Stomach (tissue), 9 donors: Measurements from ENCODE around the gene MLXIPL. TPM values are rescaled to one million over a fixed set of nuclear protein-coding genes. Genes with fewer than 3 reads are reported as not detected.
"Not testable (repeated sequence)": the region's sequence is repeated elsewhere in the genome, so short reads cannot be mapped to it uniquely, and the experiment has no call there.

ENCODE experiments used
- DNase-seq, 2 donors: peaks; one replicate each; pipeline versions ENCODE4 v3.0.0 to v3.0.0-alpha.2; 2013 to 2019
- H3K27ac ChIP-seq, 5 donors: fragments of 200-600 bp in 4 of 5; sonication (generic) in 4 of 5; one replicate each; pipeline ENCODE4 v1.5.1; 2013 to 2019; ENCODE audit warnings: mild to moderate bottlenecking in 1 of 5, moderate library complexity in 1 of 5
- H3K27me3 ChIP-seq, 3 donors: fragments of 200-600 bp; sonication (generic); one replicate each; pipeline ENCODE4 v1.5.1; 2017 to 2019; ENCODE audit warnings: mixed run types in 1 of 3
- H3K36me3 ChIP-seq, 4 donors: fragments of 200-600 bp; sonication (generic); 1 replicate in 3 of 4; 2 replicates in 1 of 4; pipeline ENCODE4 v1.5.1; 2016 to 2019
- H3K4me1 ChIP-seq, 4 donors: fragments of 200-600 bp; sonication (generic); one replicate each; pipeline ENCODE4 v1.5.1; 2016 to 2019
- H3K4me3 ChIP-seq, 4 donors: fragments of 200-600 bp; sonication (generic) in 3 of 4; one replicate each; pipeline ENCODE4 v1.5.1; 2016 to 2019; ENCODE audit warnings: mild to moderate bottlenecking in 1 of 4
- H3K9me3 ChIP-seq, 4 donors: fragments of 200-600 bp; sonication (generic); one replicate each; pipeline ENCODE4 v1.5.1; 2016 to 2019
- CTCF ChIP-seq, 7 experiments: fragments of 450-650 bp in 4 of 7; fragments of 200-600 bp in 3 of 7; sonication (generic) in 3 of 7; IDR thresholded peaks; one replicate each; pipeline ENCODE4 v1.5.1; 2016 to 2019; ENCODE audit warnings: antibody characterized with exemption in 7 of 7, control low read depth in 2 of 7, mild to moderate bottlenecking in 1 of 7
- EP300 ChIP-seq: sonication (generic); formaldehyde crosslinking; IDR thresholded peaks from one replicate; pipeline ENCODE4 v1.6.1; 2017; ENCODE audit warnings: antibody characterized with exemption
- POLR2A ChIP-seq, 4 donors: fragments of 450-650 bp; IDR thresholded peaks; one replicate each; pipeline ENCODE4 v1.6.1; 2016; ENCODE audit warnings: antibody characterized with exemption in 4 of 4, control low read depth in 2 of 4, mild to moderate bottlenecking in 1 of 4, moderate library complexity in 1 of 4
- POLR2AphosphoS5 ChIP-seq, 3 donors: sonication (generic); formaldehyde crosslinking; IDR thresholded peaks; one replicate each; pipeline ENCODE4 v1.6.1; 2016; ENCODE audit warnings: antibody characterized with exemption in 3 of 3
- WGBS, 5 donors: extraction: QIAGEN DNeasy Blood & Tissue Kit in 3 of 5; methylation state at CpG; one replicate each; pipeline versions ENCODE4 v1.1.5 to v1.1.7; 2013 to 2018; 5-methylcytosine and 5-hydroxymethylcytosine counted together
- intact Hi-C: fragments of 100-400 bp; cut with DNase I; formaldehyde crosslinking; loops from one replicate; pipeline ENCODE4 v1.15.1; 2023; ENCODE audit warnings: low total_unique reads
- polyA plus RNA-seq, 3 donors: library from polyadenylated mRNA; stranded (reverse); fragments of 200-250 nt; gene quantifications; one replicate each; pipeline ENCODE4 v1.2.3, GENCODE V29; 2013
- total RNA-seq, 5 donors: library from RNA; depleted of rRNA; stranded (reverse); fragments of >200 nt; gene quantifications; one replicate each; pipeline versions ENCODE4 v1.1.0 to v1.2.3, GENCODE V29; 2014 to 2016
- donor health status: healthy with polysubstance abuse.
- donor health status: Bipolar disorder and iron deficiency.
- donor health status: healthy.

Gene MLXIPL
- total and polyA plus RNA-seq, 8 donors = 2.4 to 102 (median 9.2) TPM

GRCh38 chr7:73593207-73594045 lies 30.9 kb downstream of the MLXIPL start:
- intact Hi-C loops = no loop called here
- DNase-seq = no peak
- H3K4me1 ChIP-seq = no peaks in the 10 kb centered on the region
- 68 to 79% (median 73%) methylated on average over 6 to 14 of the region's 14 CpGs for WGBS, 5 donors
- H3K4me3 ChIP-seq = no peak overlapping the region
- no peak overlapping the region for H3K27ac ChIP-seq
- peaks cover 0 to 30% (median 5%) of the 10 kb centered on the region in 3 donors for H3K27me3 ChIP-seq
- TF ChIP-seq CTCF (IDR thresholded peaks at IDR 0.05) (no peak), POLR2A (IDR thresholded peaks at IDR 0.05) (no peak)
- no peaks in the 10 kb centered on the region for H3K9me3 ChIP-seq
- no peaks in the 10 kb centered on the region for H3K36me3 ChIP-seq

- no peaks in the 10 kb centered on the region for H3K9me3 ChIP-seq
- H3K4me3 ChIP-seq = no peak overlapping the region
- intact Hi-C loops = no loop called here
- no peak for DNase-seq
- no peaks in the 10 kb centered on the region for H3K27me3 ChIP-seq
- 94 to 95% (median 94%) methylated on average over 12 of the region's 12 CpGs for WGBS, 5 donors
- TF ChIP-seq POLR2AphosphoS5 (IDR thresholded peaks at IDR 0.05) (no peak), POLR2A (IDR thresholded peaks at IDR 0.05) (no peak), CTCF (IDR thresholded peaks at IDR 0.05) (no peak), EP300 (no peak)
- H3K4me1 ChIP-seq = peaks cover 0 to 13% (median 5%) of the 10 kb centered on the region in 4 donors
- no peaks in the 10 kb centered on the region for H3K36me3 ChIP-seq
- H3K27ac ChIP-seq = peak overlapping the region in 2 of 5 donors; percentile 37 to 47
Observed at GRCh38 chr7:73586911-73587310, 37.4 kb downstream of the MLXIPL start.

- intact Hi-C loops = no loop called here
- DNase-seq = no peak
- H3K9me3 ChIP-seq = no peaks in the 10 kb centered on the region
- no peaks in the 10 kb centered on the region for H3K36me3 ChIP-seq
- peaks cover 0 to 21% (median 5%) of the 10 kb centered on the region in 4 donors for H3K4me1 ChIP-seq
- H3K27me3 ChIP-seq = no peaks in the 10 kb centered on the region
- TF ChIP-seq POLR2A (IDR thresholded peaks at IDR 0.05) = no peak
- TF ChIP-seq CTCF (IDR thresholded peaks at IDR 0.05) = no peak
- no peak for TF ChIP-seq POLR2AphosphoS5 (IDR thresholded peaks at IDR 0.05)
- no peak for TF ChIP-seq EP300
- H3K4me3 ChIP-seq = no peak overlapping the region
- 71 to 78% (median 78%) methylated on average over 2 of the region's 2 CpGs for WGBS, 5 donors
- no peak overlapping the region for H3K27ac ChIP-seq
Observed at GRCh38 chr7:73585196-73585595, 39.1 kb downstream of the MLXIPL start.

- TF ChIP-seq POLR2AphosphoS5 (IDR thresholded peaks at IDR 0.05) (no peak), POLR2A (IDR thresholded peaks at IDR 0.05) (no peak), CTCF (IDR thresholded peaks at IDR 0.05) (no peak), EP300 (no peak)
- Histone ChIP-seq H3K9me3 (no peaks in the 10 kb centered on the region), H3K27me3 (no peaks in the 10 kb centered on the region), H3K4me3 (no peak overlapping the region), H3K27ac (peak overlapping the region in 2 of 5 donors; percentile 46 to 71), H3K4me1 (peaks cover 2 to 30% (median 11%) of the 10 kb centered on the region in 4 donors), H3K36me3 (no peaks in the 10 kb centered on the region)
- intact Hi-C loops = no loop called here
- no peak for DNase-seq
- WGBS, 5 donors = 89 to 94% (median 92%) methylated on average over 6 of the region's 6 CpGs
Observed at GRCh38 chr7:73582664-73583202, 41.6 kb downstream of the MLXIPL start.

- H3K9me3 ChIP-seq, H3K27me3 ChIP-seq, intact Hi-C loops, H3K36me3 ChIP-seq, H3K4me3 ChIP-seq, DNase-seq: not testable (repeated sequence)
- WGBS, 5 donors = 79 to 85% (median 84%) methylated on average over 8 to 9 of the region's 9 CpGs
- Histone ChIP-seq H3K27ac (peak overlapping the region in 1 of 5 donors; percentile 71), H3K4me1 (peaks cover 14 to 42% (median 26%) of the 10 kb centered on the region in 4 donors)
Observed at GRCh38 chr7:73581006-73581405, 43.3 kb downstream of the MLXIPL start.
